Left lung (tissue), 10 donors: Measurements from ENCODE around the gene PLEKHD1. TPM values are rescaled to one million over a fixed set of nuclear protein-coding genes. Genes with fewer than 3 reads are reported as not detected.
A peak's percentile ranks its signal among the peaks of the same experiment; 100 is the strongest.

Source experiments
- ATAC-seq: fragments of 200-7000 bp; cut with Tn5 transposase; one replicate; pipeline ENCODE4 v1.9.1; 2020; ENCODE audit warnings: moderate library complexity
- DNase-seq, 4 donors: peaks; one replicate each; pipeline ENCODE4 v3.0.0-alpha.2; 2013 to 2020
- H3K27ac ChIP-seq, 2 donors: fragments of 200-600 bp; sonication (generic) in 1 of 2; one replicate each; pipeline versions ENCODE4 v1.5.0 to v1.8.0; 2020 to 2021
- H3K27me3 ChIP-seq, 2 donors: fragments of 200-600 bp; sonication (generic) in 1 of 2; one replicate each; pipeline versions ENCODE4 v1.5.0 to v1.8.0; 2020 to 2021
- H3K36me3 ChIP-seq, 2 donors: fragments of 200-600 bp; sonication (generic) in 1 of 2; one replicate each; pipeline versions ENCODE4 v1.5.0 to v1.8.0; 2020 to 2021
- H3K4me1 ChIP-seq, 2 donors: fragments of 200-600 bp; one replicate each; pipeline ENCODE4 v1.8.0; 2021
- H3K4me3 ChIP-seq, 2 donors: fragments of 200-600 bp; sonication (generic) in 1 of 2; one replicate each; pipeline versions ENCODE4 v1.5.0 to v1.8.0; 2020 to 2021; ENCODE audit warnings: mild to moderate bottlenecking in 1 of 2
- H3K9me3 ChIP-seq, 2 donors: fragments of 200-600 bp; sonication (generic) in 1 of 2; one replicate each; pipeline versions ENCODE4 v1.5.0 to v1.8.0; 2020 to 2021
- CTCF ChIP-seq, 2 donors: fragments of 200-600 bp; sonication (generic) in 1 of 2; IDR thresholded peaks; one replicate each; pipeline versions ENCODE4 v1.5.0 to v1.8.0; 2021; ENCODE audit warnings: antibody characterized with exemption in 2 of 2
- intact Hi-C, 2 donors: fragments of 100-400 bp; cut with DNase I; formaldehyde crosslinking; loops; one replicate each; pipeline versions ENCODE4 v1.11.2 to v1.14.2; 2022
- polyA plus RNA-seq, 6 donors: library from polyadenylated mRNA; unstranded; fragments of 120-200 nt; gene quantifications; one replicate each; pipeline ENCODE4 v1.2.1, GENCODE V29; 2013; ENCODE audit not compliant: insufficient read length in 6 of 6
- total RNA-seq, 2 donors: library from RNA; stranded (reverse); fragmentation: NEBNext Ultra II Directional; extraction: Animal tissue kit (Norgen Biotek cat#: 25700); gene quantifications; one replicate each; pipeline ENCODE4 v1.2.1, GENCODE V29; 2021
- donor health status: DM: no; HTN: yes; CAD: no.
- donor health status: DM: no; HTN: no; CAD: no.

Gene PLEKHD1
- total and polyA plus RNA-seq, 8 donors = 0.11 to 0.61 (median 0.18) TPM

GRCh38 chr14:69538766-69539165 lies 54.2 kb downstream of the PLEKHD1 start:
- Histone ChIP-seq H3K4me1 (peaks cover 5 to 10% of the 10 kb centered on the region in 2 donors), H3K4me3 (no peak overlapping the region), H3K27me3 (peaks cover 0 to 6% of the 10 kb centered on the region in 2 donors), H3K36me3 (no peaks in the 10 kb centered on the region), H3K27ac (no peak overlapping the region), H3K9me3 (no peaks in the 10 kb centered on the region)
- intact Hi-C loops = no loop called here
- TF ChIP-seq CTCF (IDR thresholded peaks at IDR 0.05) = no peak
- ATAC-seq (no peak), DNase-seq (no peak)

GRCh38 chr14:69539631-69540410 lies 55.3 kb downstream of the PLEKHD1 start:
- intact Hi-C loops = no loop called here
- TF ChIP-seq CTCF (IDR thresholded peaks at IDR 0.05) = no peak
- peak; percentile 73 for ATAC-seq
- Histone ChIP-seq H3K9me3 (no peaks in the 10 kb centered on the region), H3K27me3 (peaks cover 0 to 14% of the 10 kb centered on the region in 2 donors), H3K27ac (peak overlapping the region in 1 of 2 donors; percentile 71), H3K4me3 (no peak overlapping the region), H3K4me1 (peaks cover 5 to 12% of the 10 kb centered on the region in 2 donors), H3K36me3 (no peaks in the 10 kb centered on the region)
- DNase-seq = peak in 1 of 4 donors; percentile 85

- TF ChIP-seq CTCF (IDR thresholded peaks at IDR 0.05) = no peak
- Histone ChIP-seq H3K36me3 (no peaks in the 10 kb centered on the region), H3K9me3 (no peaks in the 10 kb centered on the region), H3K27me3 (peaks cover 0 to 18% of the 10 kb centered on the region in 2 donors), H3K4me3 (no peak overlapping the region), H3K27ac (peak overlapping the region in 1 of 2 donors; percentile 71), H3K4me1 (peaks cover 5 to 12% of the 10 kb centered on the region in 2 donors)
- intact Hi-C loops = no loop called here
- no peak for ATAC-seq
- no peak for DNase-seq
Measured at GRCh38 chr14:69540654-69541335, 56.3 kb downstream of the PLEKHD1 start.

GRCh38 chr14:69542311-69542710 lies 57.8 kb downstream of the PLEKHD1 start:
- Histone ChIP-seq H3K27ac (no peak overlapping the region), H3K4me3 (no peak overlapping the region), H3K4me1 (peaks cover 5 to 12% of the 10 kb centered on the region in 2 donors), H3K36me3 (no peaks in the 10 kb centered on the region), H3K27me3 (peaks cover 0 to 34% of the 10 kb centered on the region in 2 donors), H3K9me3 (no peaks in the 10 kb centered on the region)
- ATAC-seq (no peak), DNase-seq (no peak)
- intact Hi-C loops = no loop called here
- no peak for TF ChIP-seq CTCF (IDR thresholded peaks at IDR 0.05)
